Measurements from ENCODE around the gene VPS37D.
"Not testable (repeated sequence)": the region's sequence is repeated elsewhere in the genome, so short reads cannot be mapped to it uniquely, and the experiment has no call there.

The VPS37D gene

GRCh38 chr7:73707045-73707631, 39.5 kb downstream of the VPS37D start:
- peak; percentile 92 for DNase-seq

DNA sequence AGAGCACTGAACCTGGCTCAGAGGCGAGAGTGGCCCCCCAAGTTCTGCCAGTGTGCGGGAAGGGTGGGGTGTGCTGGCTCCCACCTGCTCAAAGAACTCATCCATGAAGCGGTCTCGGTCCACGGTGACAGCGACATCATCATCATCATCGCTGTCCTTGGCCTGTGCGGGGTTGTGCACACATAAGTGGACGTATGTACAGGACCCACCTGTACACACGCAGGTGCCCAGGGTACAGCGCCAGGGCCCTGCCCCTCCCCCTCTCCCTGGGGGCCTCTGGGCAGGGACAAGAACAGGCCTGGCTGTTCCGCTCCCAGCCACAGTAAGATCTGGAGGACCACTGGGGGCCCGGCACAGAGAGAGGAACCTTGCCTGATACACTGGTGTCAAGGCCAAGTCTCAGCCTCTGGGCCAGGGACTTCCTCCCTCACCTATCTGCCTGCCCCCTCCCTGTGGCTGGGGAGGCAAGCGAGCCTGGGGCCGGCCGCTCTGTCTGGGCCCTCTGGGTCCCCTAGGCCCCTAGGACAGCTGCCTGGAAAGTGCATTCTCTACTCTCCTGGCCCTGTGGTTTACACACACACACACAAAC, 41.4 kb downstream of the VPS37D start:
- DNase-seq, result no peak

GRCh38 chr7:73712773-73713172, 45.1 kb downstream of the VPS37D start:
- no peak for DNase-seq

DNA sequence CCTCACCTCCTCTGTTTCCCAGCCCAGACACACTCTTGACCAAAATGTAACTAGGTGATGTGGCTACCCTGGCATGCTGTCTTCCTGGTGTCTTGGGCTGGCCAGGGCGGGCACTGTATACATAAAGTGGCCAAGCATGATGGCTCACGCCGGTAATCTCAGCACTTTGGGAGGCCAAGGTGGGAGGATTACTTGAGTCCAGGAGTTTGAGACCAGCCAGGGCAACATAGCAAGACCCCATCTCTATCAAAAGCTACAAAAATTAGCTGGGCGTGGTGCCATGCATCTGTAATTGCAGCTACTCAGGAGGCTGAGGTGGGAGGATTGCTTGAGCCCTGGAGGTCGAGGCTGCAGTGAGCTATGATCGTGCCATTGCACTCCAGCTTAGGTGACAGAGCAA, 45.7 kb downstream of the VPS37D start:
- DNase-seq, result not testable (repeated sequence)

DNA sequence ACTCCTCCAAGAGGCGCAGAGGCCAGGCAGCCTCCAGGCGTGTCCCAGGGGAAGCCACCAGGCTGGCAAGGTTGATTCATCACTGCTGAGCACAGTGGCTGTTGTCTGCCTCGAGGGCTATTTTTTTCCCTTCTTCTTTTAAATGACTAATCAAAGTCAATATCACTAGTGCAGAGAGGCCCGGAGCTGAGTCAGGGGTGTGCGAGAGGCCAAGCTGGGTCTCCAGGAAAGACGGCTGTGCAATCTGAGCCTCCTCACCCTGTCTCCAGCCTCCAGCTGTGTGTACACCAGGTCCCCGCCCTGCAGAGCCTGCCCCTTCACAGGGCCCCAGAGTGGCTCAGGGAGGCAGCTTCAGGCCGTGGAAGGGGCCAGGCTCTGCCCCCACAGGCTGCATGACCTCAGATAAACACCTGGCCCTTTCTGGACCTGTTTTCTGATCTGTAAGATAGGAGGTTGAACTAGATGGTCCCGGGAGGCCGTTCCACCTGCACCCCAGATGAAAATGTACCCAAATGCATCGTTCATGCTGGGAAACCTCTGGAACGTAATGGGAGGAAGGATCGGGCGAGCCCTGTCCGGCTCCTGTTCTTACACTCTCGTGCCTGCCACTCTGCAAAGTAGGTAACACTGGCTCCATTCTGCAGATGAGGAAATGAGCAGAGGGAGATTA, 48.2 kb downstream of the VPS37D start:
- DNase-seq, result no peak

DNA sequence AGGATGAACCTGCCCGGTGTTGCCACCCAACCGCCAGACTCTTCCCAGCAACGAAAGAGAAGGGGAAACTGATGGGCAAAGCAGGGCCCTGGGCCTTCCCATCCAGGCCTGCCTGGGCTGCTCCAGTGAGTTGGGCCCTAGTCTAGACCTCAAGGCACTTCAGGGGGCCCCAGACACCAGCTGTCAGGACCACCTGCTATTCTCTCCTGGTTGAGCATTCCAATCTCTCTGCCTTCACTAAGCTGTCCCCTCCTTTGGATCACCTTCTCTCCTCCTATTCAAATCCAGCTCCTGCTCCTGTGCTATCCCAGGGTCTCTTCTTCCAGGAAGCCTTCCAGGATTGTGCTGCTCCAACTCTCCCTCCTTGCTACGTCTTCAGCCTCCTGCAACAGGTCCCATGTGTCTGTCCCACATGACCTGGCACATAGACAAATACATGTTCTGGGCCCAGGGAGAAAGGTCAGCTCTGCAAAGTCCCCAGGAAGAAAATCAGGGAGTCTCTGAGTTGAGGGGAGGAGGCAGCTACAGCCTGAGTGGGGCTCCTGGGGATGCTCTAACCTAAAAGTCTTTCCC, 48.8 kb downstream of the VPS37D start:
- DNase-seq, result no peak

DNA sequence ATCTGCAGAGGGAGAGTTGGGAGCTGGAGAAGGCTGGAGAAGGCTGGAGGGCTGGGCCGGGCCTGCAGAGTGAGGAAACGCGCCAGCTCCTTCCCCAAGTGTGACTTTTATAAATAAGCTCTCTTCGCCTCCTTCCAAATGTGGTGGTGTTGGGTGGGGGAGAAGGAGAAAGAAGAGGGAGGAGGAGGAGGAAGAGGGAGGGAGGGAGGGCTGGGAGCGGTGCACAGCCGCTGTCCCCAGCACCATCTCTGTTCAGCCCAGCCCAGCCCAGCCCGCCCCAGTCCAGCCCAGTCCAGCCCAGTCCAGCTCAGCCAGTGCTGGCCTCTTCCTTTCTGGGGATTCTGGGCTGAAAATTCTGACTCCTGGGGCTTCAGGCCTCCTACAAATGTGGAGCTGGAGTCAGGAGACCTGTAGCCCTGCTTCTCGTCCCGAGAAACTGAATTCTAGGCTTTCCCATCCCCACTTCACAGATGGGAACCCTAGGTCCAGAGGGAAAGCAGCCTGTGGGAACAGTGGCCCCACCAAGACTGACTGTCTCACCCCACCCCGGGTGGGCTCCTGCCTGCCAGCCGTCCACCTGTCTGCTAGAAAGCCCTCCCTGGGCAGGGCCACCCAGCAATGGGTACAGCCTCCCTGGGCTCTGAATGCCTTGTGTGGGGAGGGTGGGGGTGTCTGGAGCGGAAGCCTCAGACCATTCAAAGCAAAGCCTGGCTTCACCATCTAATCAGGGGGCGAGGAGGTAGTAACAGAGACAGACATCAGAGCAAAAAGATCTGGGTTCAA, 49.6 kb downstream of the VPS37D start:
- DNase-seq, result no peak

GRCh38 chr7:73717991-73718405, 50.4 kb downstream of the VPS37D start:
- DNase-seq, result no peak

DNA sequence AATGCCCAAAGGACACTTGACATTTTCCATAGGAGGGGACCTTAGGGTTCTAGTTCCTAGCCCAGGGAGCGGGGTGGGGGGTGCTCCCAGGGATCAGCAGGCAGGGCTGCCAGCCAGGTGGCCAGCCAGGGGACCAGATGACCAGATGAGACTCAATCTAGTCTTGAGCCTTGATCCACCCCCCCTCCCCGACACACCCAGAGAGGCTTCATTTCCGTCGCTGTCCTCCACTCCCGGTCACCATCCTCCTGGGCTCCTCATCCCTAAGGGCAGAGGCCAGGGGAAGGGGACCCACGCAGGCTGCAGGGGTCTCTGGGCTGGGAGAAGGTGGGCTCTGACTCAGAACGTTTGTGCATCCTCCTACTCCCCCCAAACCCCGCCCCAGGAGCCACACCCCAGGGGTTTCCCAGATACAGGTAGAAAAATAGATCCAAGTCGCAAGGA, 50.8 kb downstream of the VPS37D start:
- no peak for DNase-seq

- DNase-seq, result peak; percentile 88
Observed at GRCh38 chr7:73718905-73719805, 51.5 kb downstream of the VPS37D start, which contains the start of gene STX1A. STX1A (minus strand) TSS chr7:73719669; CDS start chr7:73719631, 38 bp downstream.

DNA sequence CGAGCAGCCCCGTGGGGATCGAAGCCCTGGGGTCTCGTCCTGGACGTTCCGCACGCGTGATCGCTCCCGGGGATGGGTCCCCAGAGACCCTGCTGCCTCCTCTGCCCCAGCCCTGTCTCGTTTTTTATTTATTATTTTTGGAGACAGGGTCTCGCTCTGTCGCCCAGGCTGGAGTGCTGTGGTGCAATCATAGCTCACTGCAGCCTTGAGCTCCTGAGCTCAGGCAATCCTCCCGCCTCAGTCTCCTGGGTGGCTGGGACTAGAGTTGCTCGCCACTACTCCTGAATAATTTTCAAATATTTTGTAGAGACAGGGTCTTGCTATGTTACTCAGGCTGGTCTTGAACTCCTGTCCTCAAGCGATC, 52.2 kb downstream of the VPS37D start:
- no peak for DNase-seq

GRCh38 chr7:73720443-73720842, 52.8 kb downstream of the VPS37D start:
- DNase-seq, result not testable (repeated sequence)

- no peak for DNase-seq
Observed at GRCh38 chr7:73721377-73721817, 53.8 kb downstream of the VPS37D start.
